CD4-positive, alpha-beta memory T cell (primary cell): ENCODE results near the gene SUPT6H. TPM values are rescaled to one million over a fixed set of nuclear protein-coding genes. Genes with fewer than 3 reads are reported as not detected.
"Not testable (repeated sequence)": the region's sequence is repeated elsewhere in the genome, so short reads cannot be mapped to it uniquely, and the experiment has no call there.

Source experiments
- CTCF ChIA-PET: fragments of 350-600 bp; sonication (Branson Sonifier 250); formaldehyde crosslinking; loops from one replicate; lab custom pipeline; 2021; ENCODE audit warnings: inconsistent platforms; ENCODE audit not compliant: partially characterized antibody; lab: Charles Lee
- POLR2A ChIA-PET: fragments of 350-600 bp; sonication (Branson Sonifier 250); formaldehyde crosslinking; loops from one replicate; lab custom pipeline; 2021; ENCODE audit not compliant: partially characterized antibody; lab: Charles Lee
- DNase-seq, 5 donors: peaks; one replicate each; pipeline versions ENCODE4 v3.0.0 to v3.0.0-alpha.2; 2020 to 2022; ENCODE audit warnings: mixed read lengths in 1 of 5
- H3K27ac ChIP-seq: one replicate; pipeline ENCODE4 v1.7.0; 2013; ENCODE audit warnings: low read depth, low read length
- H3K27me3 ChIP-seq: 2 replicates; pipeline ENCODE4 v1.7.0; 2013; ENCODE audit warnings: mild to moderate bottlenecking, low read length, moderate library complexity; ENCODE audit not compliant: insufficient read depth
- H3K36me3 ChIP-seq: 2 replicates; pipeline ENCODE4 v1.7.0; 2013; ENCODE audit warnings: mild to moderate bottlenecking, low read length, moderate library complexity; ENCODE audit not compliant: insufficient read depth
- H3K4me1 ChIP-seq: 2 replicates; pipeline ENCODE4 v1.7.0; 2013; ENCODE audit warnings: mild to moderate bottlenecking, low read length, moderate library complexity; ENCODE audit not compliant: insufficient read depth
- H3K4me3 ChIP-seq, 2 donors: one replicate each; pipeline ENCODE4 v1.7.0; 2013; ENCODE audit warnings: low read length in 2 of 2, mild to moderate bottlenecking in 1 of 2
- H3K9me3 ChIP-seq, 2 donors: one replicate each; pipeline ENCODE4 v1.7.0; 2013; ENCODE audit warnings: low read length in 2 of 2, control low read depth in 1 of 2; ENCODE audit not compliant: control insufficient read depth in 1 of 2
- H3K27ac Mint-ChIP-seq, 7 donors: one replicate each; pipeline ENCODE4 v1.8.0; 2020 to 2021; ENCODE audit warnings: mixed read lengths in 7 of 7, mild to moderate bottlenecking in 6 of 7, inconsistent platforms in 3 of 7, moderate library complexity in 3 of 7
- H3K27me3 Mint-ChIP-seq, 2 donors: one replicate each; pipeline ENCODE4 v1.8.0; 2020 to 2021; ENCODE audit warnings: mixed read lengths in 2 of 2
- H3K36me3 Mint-ChIP-seq, 2 donors: one replicate each; pipeline ENCODE4 v1.8.0; 2020 to 2021; ENCODE audit warnings: mixed read lengths in 2 of 2, inconsistent platforms in 1 of 2, mild to moderate bottlenecking in 1 of 2
- H3K4me1 Mint-ChIP-seq, 4 donors: one replicate each; pipeline ENCODE4 v1.8.0; 2020 to 2021; ENCODE audit warnings: mixed read lengths in 4 of 4, mild to moderate bottlenecking in 1 of 4
- H3K4me3 Mint-ChIP-seq, 8 donors: one replicate each; pipeline ENCODE4 v1.8.0; 2020 to 2021; ENCODE audit warnings: mixed read lengths in 8 of 8, mild to moderate bottlenecking in 7 of 8, moderate library complexity in 6 of 8, inconsistent platforms in 3 of 8
- H3K9me3 Mint-ChIP-seq, 8 donors: one replicate each; pipeline ENCODE4 v1.8.0; 2020 to 2021; ENCODE audit warnings: mixed read lengths in 8 of 8, mild to moderate bottlenecking in 5 of 8, inconsistent platforms in 3 of 8, moderate library complexity in 1 of 8
- intact Hi-C: fragments of 100-400 bp; cut with micrococcal nuclease; formaldehyde crosslinking; loops from one replicate; pipeline ENCODE4 v1.15.1; 2023
- polyA plus RNA-seq, 2 donors: library from polyadenylated mRNA; unstranded; fragments of 300-500 nt; fragmentation: Illumina TruSeq; gene quantifications; one replicate each; pipeline ENCODE4 v1.2.3, GENCODE V29; 2021
- total RNA-seq, 2 experiments: library from RNA; stranded (reverse); gene quantifications; one replicate each; pipeline ENCODE4 v1.2.3, GENCODE V29; 2021

The SUPT6H gene
- total and polyA plus RNA-seq, 4 experiments from 2014 or later: 0.81 to 102 (median 60.2) TPM

DNA sequence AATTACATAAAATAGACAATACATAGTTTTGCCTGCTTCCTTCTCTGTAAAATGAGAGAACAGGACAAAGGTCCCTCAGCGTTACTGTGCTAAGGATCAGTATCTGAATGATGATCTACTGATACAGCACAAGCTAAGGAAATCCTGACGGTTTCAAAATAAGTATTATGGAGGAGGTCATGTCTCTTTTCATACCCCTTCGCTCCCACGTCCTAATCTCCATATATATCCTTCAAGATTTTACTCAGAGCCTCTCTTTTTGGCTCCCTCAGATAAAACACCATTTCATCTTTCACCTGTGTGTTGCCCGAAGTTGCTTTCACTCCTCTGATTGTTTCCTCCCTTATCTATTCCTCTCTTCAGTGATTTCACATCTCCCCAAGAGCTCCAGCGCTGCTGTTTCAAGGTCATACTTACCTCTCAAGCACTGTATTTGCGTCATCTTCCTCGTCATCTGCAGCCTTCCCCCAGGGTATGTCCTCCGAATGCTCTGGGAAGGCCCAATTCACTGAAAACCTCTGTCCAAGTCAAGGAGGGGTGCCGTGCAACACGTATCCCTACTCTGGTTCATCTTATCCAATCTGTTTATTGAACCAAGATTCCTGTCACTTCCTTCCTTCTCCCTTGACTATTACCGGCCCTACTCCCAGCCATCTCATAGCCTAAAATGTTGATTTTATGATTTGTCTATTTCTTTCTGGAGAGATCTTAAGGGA is 15.8 kb upstream of the SUPT6H start:
- Histone ChIP-seq H3K4me1 (peaks cover 47% of the 10 kb centered on the region), H3K27ac (peak overlapping the region; percentile 91), H3K9me3 (no peaks in the 10 kb centered on the region), H3K4me3 (peak overlapping the region in 1 of 2 donors; percentile 33), H3K27me3 (no peaks in the 10 kb centered on the region), H3K36me3 (peaks cover 38% of the 10 kb centered on the region)
- DNase-seq: peak in 3 of 5 donors; percentile 2 to 53 (median 25)
- H3K9me3 Mint-ChIP-seq: no peaks in the 10 kb centered on the region
- CTCF ChIA-PET: interaction anchor here (0.6 to 6.0 kb wide), 14 partner anchors 12 to 307 kb away, joined by 3 to 51 read pairs (median 5); partner anchors contain the start of genes NEK8, PROCA1, RPL23A and SDF2
- H3K27ac Mint-ChIP-seq: peak overlapping the region; percentile 93 to 99 (median 98)
- H3K4me3 Mint-ChIP-seq: peak overlapping the region; percentile 78 to 93 (median 86)
- H3K36me3 Mint-ChIP-seq: peaks cover 21 to 42% of the 10 kb centered on the region in 2 donors
- POLR2A ChIA-PET: interaction anchor here (0.5 to 3.7 kb wide), 13 partner anchors 16 to 311 kb away, joined by 3 to 77 read pairs (median 6); partner anchors contain the start of genes ALDOC, IFT20, NEK8 and PHF12
- no peaks in the 10 kb centered on the region for H3K27me3 Mint-ChIP-seq
- intact Hi-C loops: loop anchor here (2.0 to 5.0 kb wide), 4 partner anchors 73 to 471 kb away; partner anchors contain the start of genes PHF12, RPL23A and TLCD1
- peaks cover 28 to 43% (median 35%) of the 10 kb centered on the region in 4 donors for H3K4me1 Mint-ChIP-seq

DNA sequence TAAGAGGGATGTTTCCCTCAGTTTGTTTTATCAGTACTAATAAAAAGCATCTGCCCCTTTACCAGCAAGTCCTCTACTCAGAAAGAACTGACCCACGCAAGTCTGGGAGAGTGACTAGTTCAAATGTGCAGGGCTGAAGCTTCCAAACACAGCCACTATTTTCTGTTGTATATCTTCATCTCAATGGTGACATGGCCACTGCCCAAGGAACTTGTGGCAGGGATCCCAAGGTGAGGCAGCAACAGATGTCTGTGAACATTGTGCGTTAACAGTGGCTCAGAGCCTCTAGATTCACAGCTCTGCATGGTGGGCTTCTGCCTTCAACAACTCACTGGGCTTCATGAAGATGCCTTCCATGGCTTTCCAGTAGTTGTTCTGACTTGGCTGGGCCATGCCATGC is 13.3 kb upstream of the SUPT6H start:
- H3K4me1 ChIP-seq: peaks cover 32% of the 10 kb centered on the region
- peaks cover 6 to 41% of the 10 kb centered on the region in 2 donors for H3K36me3 Mint-ChIP-seq
- no peak overlapping the region for H3K4me3 Mint-ChIP-seq
- H3K36me3 ChIP-seq: peaks cover 29% of the 10 kb centered on the region
- H3K4me1 Mint-ChIP-seq: peaks cover 22 to 34% (median 26%) of the 10 kb centered on the region in 4 donors
- H3K27ac Mint-ChIP-seq: peak overlapping the region in 1 of 7 donors; percentile 41
- H3K4me3 ChIP-seq: no peak overlapping the region
- no peaks in the 10 kb centered on the region for H3K9me3 ChIP-seq
- no peak overlapping the region for H3K27ac ChIP-seq
- no peaks in the 10 kb centered on the region for H3K27me3 Mint-ChIP-seq
- H3K9me3 Mint-ChIP-seq: no peaks in the 10 kb centered on the region
- ChIA-PET POLR2A (interaction anchor here (0.8 to 2.3 kb wide), 2 partner anchors 13 to 49 kb away, joined by 3 to 14 read pairs; partner anchors contain the start of genes SDF2 and SUPT6H), CTCF (interaction anchor here (0.6 to 2.4 kb wide), 3 partner anchors 27 to 80 kb away, joined by 3 to 9 read pairs (median 4); partner anchors contain the start of gene NEK8)
- H3K27me3 ChIP-seq: no peaks in the 10 kb centered on the region
- intact Hi-C loops: loop anchor here (5.0 kb wide), 1 partner anchor 304 kb away; the partner anchor contains the start of gene PHF12
- no peak for DNase-seq

DNA sequence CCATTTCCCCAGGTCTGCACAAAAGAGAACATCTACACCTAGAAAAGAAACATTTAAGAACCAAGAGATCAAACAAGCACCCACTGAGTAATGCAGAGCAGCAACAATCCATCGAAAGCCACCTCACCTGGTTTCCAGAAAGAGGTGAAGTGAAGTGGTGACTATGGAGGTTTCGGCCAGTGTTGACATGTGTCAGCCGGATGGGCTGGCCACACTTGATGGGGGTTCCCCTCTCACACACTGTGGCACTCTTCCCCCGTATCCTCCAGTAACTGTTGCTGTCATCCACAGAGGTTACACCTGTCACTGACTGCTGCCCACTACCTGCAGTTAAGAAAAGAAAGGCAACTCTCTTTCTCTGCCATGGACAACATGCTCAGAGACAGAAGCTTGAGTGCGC is 6.8 kb upstream of the SUPT6H start:
- peak overlapping the region in 3 of 7 donors; percentile 1 to 48 (median 18) for H3K27ac Mint-ChIP-seq
- Histone ChIP-seq H3K4me3 (no peak overlapping the region), H3K9me3 (no peaks in the 10 kb centered on the region), H3K36me3 (peaks cover 24% of the 10 kb centered on the region), H3K27ac (no peak overlapping the region), H3K4me1 (peaks cover 2% of the 10 kb centered on the region), H3K27me3 (no peaks in the 10 kb centered on the region)
- peaks cover 9 to 40% of the 10 kb centered on the region in 2 donors for H3K36me3 Mint-ChIP-seq
- ChIA-PET CTCF (no interaction called here), POLR2A (interaction anchor here (1.6 kb wide), 1 partner anchor 10 kb away, joined by 8 read pairs; the partner anchor contains the start of gene BLTP2)
- H3K9me3 Mint-ChIP-seq: no peaks in the 10 kb centered on the region
- H3K27me3 Mint-ChIP-seq: no peaks in the 10 kb centered on the region
- no peak overlapping the region for H3K4me3 Mint-ChIP-seq
- no peak for DNase-seq
- intact Hi-C loops: no loop called here
- H3K4me1 Mint-ChIP-seq: peaks cover 14 to 25% (median 18%) of the 10 kb centered on the region in 4 donors

DNA sequence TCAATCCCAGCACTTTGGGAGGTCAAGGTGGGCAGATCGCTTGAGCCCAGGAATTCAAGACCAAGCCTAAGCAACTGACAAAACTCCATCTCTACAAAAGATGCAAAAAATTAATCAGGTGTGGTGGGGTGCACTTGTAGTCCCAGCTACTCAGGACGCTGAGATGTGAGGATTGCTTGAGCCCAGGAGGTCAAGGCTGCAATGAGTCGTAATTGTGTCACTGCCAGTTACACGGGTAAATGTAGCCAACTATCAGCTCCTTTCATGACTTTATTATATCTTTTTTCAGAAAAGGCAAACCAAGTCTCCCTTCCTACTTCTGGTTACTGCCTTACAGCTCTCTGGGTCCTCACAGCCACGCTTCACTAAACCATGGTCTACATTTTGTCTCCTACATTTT is 4.2 kb upstream of the SUPT6H start:
- Mint-ChIP-seq H3K4me1 (peaks cover 26 to 47% (median 34%) of the 10 kb centered on the region in 4 donors), H3K27ac (peak overlapping the region in 4 of 7 donors; percentile 15 to 74 (median 66)), H3K9me3 (no peaks in the 10 kb centered on the region), H3K27me3 (no peaks in the 10 kb centered on the region), H3K4me3 (no peak overlapping the region), H3K36me3 (peaks cover 9 to 48% of the 10 kb centered on the region in 2 donors)
- Histone ChIP-seq H3K9me3 (no peaks in the 10 kb centered on the region), H3K4me1 (peaks cover 18% of the 10 kb centered on the region), H3K27ac (no peak overlapping the region), H3K4me3 (no peak overlapping the region), H3K36me3 (peaks cover 11% of the 10 kb centered on the region), H3K27me3 (no peaks in the 10 kb centered on the region)
- intact Hi-C loops: no loop called here
- CTCF ChIA-PET: interaction anchor here (1.2 kb wide), 1 partner anchor 11 kb away, joined by 3 read pairs; no protein-coding TSS in a partner anchor
- POLR2A ChIA-PET: interaction anchor here (0.6 kb wide), 1 partner anchor 232 kb away, joined by 3 read pairs; no protein-coding TSS in a partner anchor
- DNase-seq: no peak

DNA sequence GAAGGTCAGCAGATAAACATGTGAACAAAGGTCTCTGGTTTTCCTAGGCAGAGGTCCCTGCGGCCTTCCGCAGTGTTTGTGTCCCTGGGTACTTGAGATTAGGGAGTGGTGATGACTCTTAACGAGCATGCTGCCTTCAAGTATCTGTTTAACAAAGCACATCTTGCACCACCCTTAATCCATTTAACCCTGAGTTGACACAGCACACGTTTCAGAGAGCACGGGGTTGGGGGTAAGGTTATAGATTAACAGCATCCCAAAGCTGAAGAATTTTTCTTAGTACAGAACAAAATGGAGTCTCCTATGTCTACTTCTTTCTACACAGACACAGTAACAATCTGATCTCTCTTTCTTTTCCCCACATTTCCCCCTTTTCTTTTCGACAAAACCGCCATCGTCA is 3.7 kb upstream of the SUPT6H start:
- H3K27ac ChIP-seq, H3K9me3 Mint-ChIP-seq, H3K36me3 ChIP-seq, H3K27me3 Mint-ChIP-seq, H3K4me3 ChIP-seq, H3K27me3 ChIP-seq, DNase-seq, H3K9me3 ChIP-seq, POLR2A ChIA-PET, intact Hi-C loops: not testable (repeated sequence)
- Mint-ChIP-seq H3K4me3 (peak overlapping the region in 1 of 8 donors; percentile 17), H3K4me1 (peaks cover 28 to 48% (median 38%) of the 10 kb centered on the region in 4 donors), H3K27ac (peak overlapping the region in 2 of 7 donors; percentile 41 to 68), H3K36me3 (peaks cover 9 to 46% of the 10 kb centered on the region in 2 donors)
- H3K4me1 ChIP-seq: peaks cover 23% of the 10 kb centered on the region
- CTCF ChIA-PET: interaction anchor here (1.2 kb wide), 1 partner anchor 11 kb away, joined by 3 read pairs; no protein-coding TSS in a partner anchor

DNA sequence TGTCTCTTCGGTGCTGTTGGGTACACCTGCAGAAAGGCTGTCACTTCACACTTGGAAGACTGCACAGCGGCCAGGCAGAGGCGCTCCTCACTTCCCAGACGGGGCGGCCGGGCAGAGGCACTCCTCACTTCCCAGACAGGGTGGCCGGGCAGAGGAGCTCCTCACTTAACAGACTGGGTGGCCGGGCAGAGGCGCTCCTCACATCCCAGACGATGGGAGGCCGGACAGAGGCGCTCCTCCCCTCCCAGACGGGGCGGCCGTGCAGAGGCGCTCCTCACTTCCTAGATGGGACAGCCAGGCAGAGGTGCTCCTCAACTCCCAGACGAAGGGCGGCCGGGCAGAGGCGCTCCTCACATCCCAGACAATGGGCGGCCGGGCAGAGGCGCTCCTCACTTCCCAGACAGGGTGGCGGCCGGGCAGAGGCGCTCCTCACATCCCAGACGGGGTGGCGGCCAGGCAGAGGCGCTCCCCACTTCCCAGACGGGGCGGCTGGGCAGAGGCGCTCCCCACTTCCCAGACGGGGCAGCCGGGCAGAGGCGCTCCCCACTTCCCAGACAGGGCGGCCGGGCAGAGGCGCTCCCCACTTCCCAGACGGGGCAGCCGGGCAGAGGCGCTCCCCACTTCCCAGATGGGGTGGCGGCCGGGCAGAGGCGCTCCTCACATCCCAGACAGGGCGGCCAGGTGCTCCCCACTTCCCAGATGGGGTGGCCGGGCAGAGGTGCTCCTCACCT is 3.1 kb upstream of the SUPT6H start:
- DNase-seq, POLR2A ChIA-PET, H3K9me3 Mint-ChIP-seq, CTCF ChIA-PET, H3K9me3 ChIP-seq, H3K27me3 Mint-ChIP-seq, H3K36me3 ChIP-seq, H3K27ac ChIP-seq, H3K27me3 ChIP-seq, intact Hi-C loops, H3K4me3 ChIP-seq: not testable (repeated sequence)
- peak overlapping the region in 1 of 7 donors; percentile 41 for H3K27ac Mint-ChIP-seq
- peaks cover 29% of the 10 kb centered on the region for H3K4me1 ChIP-seq
- H3K4me1 Mint-ChIP-seq: peaks cover 33 to 54% (median 42%) of the 10 kb centered on the region in 4 donors
- peaks cover 9 to 43% of the 10 kb centered on the region in 2 donors for H3K36me3 Mint-ChIP-seq
- H3K4me3 Mint-ChIP-seq: peak overlapping the region in 1 of 8 donors; percentile 17
